Activated CD8-positive, alpha-beta T cell treated with anti-CD3 and anti-CD28 coated beads, Interleukin-2, amount 10 ng/mL, durations not matched to agents 7 days and 5 days (primary cell): ENCODE measurements around the gene IFI27L1. TPM values are rescaled to one million over a fixed set of nuclear protein-coding genes. Genes with fewer than 3 reads are reported as not detected.

Experiments used
- ATAC-seq: fragments of 150-1000 bp; cut with Tn5 transposase; one replicate; pipeline ENCODE4 v1.10.0; 2021; ENCODE audit warnings: moderate library complexity
- CTCF ChIA-PET: fragments of 350-600 bp; sonication (Branson Sonifier 250); formaldehyde crosslinking; loops from one replicate; lab custom pipeline; 2021; ENCODE audit warnings: antibody characterized with exemption; lab: Charles Lee
- POLR2A ChIA-PET: fragments of 350-600 bp; sonication (Branson Sonifier 250); formaldehyde crosslinking; loops from one replicate; lab custom pipeline; 2021; ENCODE audit warnings: antibody characterized with exemption; lab: Charles Lee
- DNase-seq: peaks from one replicate; pipeline ENCODE4 v3.0.0-alpha.2; 2020
- H3K27ac Mint-ChIP-seq: one replicate; pipeline ENCODE4 v1.8.0; 2021; ENCODE audit warnings: mild to moderate bottlenecking, mixed read lengths
- H3K27me3 Mint-ChIP-seq: one replicate; pipeline ENCODE4 v1.8.0; 2021; ENCODE audit warnings: low read depth, mixed read lengths
- H3K36me3 Mint-ChIP-seq: one replicate; pipeline ENCODE4 v1.8.0; 2021; ENCODE audit warnings: low read depth, mixed read lengths
- H3K4me1 Mint-ChIP-seq: one replicate; pipeline ENCODE4 v1.8.0; 2021; ENCODE audit warnings: low read depth, mixed read lengths
- H3K4me3 Mint-ChIP-seq: one replicate; pipeline ENCODE4 v1.8.0; 2021; ENCODE audit warnings: mild to moderate bottlenecking, mixed read lengths
- H3K9me3 Mint-ChIP-seq: one replicate; pipeline ENCODE4 v1.8.0; 2022; ENCODE audit warnings: mixed read lengths; ENCODE audit not compliant: insufficient read depth
- total RNA-seq, 2 experiments: library from RNA; stranded (reverse); gene quantifications; one replicate each; pipeline ENCODE4 v1.2.3, GENCODE V29; 2021

IFI27L1 gene
- total RNA-seq, 2 experiments from 2014 or later = 34.7 to 41.3 TPM

GRCh38 chr14:94087891-94088290 lies 6.8 kb downstream of the IFI27L1 start:
- Mint-ChIP-seq H3K9me3 (no peaks in the 10 kb centered on the region), H3K4me1 (peaks cover 5% of the 10 kb centered on the region), H3K27me3 (no peaks in the 10 kb centered on the region), H3K36me3 (peaks cover 19% of the 10 kb centered on the region), H3K4me3 (no peak overlapping the region), H3K27ac (no peak overlapping the region)
- no peak for ATAC-seq
- DNase-seq = no peak
- CTCF ChIA-PET = interaction anchor here (1.4 kb wide), 1 partner anchor 51 kb away, joined by 4 read pairs; no protein-coding TSS in a partner anchor
- POLR2A ChIA-PET = no interaction called here

- H3K4me1 Mint-ChIP-seq = no peaks in the 10 kb centered on the region
- H3K27ac Mint-ChIP-seq = no peak overlapping the region
- peaks cover 14% of the 10 kb centered on the region for H3K36me3 Mint-ChIP-seq
- CTCF ChIA-PET = interaction anchor here (1.4 kb wide), 1 partner anchor 52 kb away, joined by 4 read pairs; no protein-coding TSS in a partner anchor
- no peaks in the 10 kb centered on the region for H3K27me3 Mint-ChIP-seq
- DNase-seq = no peak
- no peak overlapping the region for H3K4me3 Mint-ChIP-seq
- POLR2A ChIA-PET = no interaction called here
- no peak for ATAC-seq
- no peaks in the 10 kb centered on the region for H3K9me3 Mint-ChIP-seq
Observed at GRCh38 chr14:94088516-94088915, 7.4 kb downstream of the IFI27L1 start.

GRCh38 chr14:94089479-94089878 lies 8.4 kb downstream of the IFI27L1 start:
- ChIA-PET CTCF (interaction anchor here (0.9 kb wide), 1 partner anchor 43 kb away, joined by 3 read pairs; no protein-coding TSS in a partner anchor), POLR2A (no interaction called here)
- DNase-seq (no peak), ATAC-seq (no peak)
- H3K4me3 Mint-ChIP-seq = no peak overlapping the region
- H3K9me3 Mint-ChIP-seq = no peaks in the 10 kb centered on the region
- no peaks in the 10 kb centered on the region for H3K27me3 Mint-ChIP-seq
- no peaks in the 10 kb centered on the region for H3K4me1 Mint-ChIP-seq
- H3K36me3 Mint-ChIP-seq = peaks cover 13% of the 10 kb centered on the region
- H3K27ac Mint-ChIP-seq = no peak overlapping the region

GRCh38 chr14:94093418-94093817 lies 12.3 kb downstream of the IFI27L1 start:
- Mint-ChIP-seq H3K4me3 (no peak overlapping the region), H3K27me3 (no peaks in the 10 kb centered on the region), H3K36me3 (peaks cover 6% of the 10 kb centered on the region), H3K9me3 (no peaks in the 10 kb centered on the region), H3K27ac (no peak overlapping the region), H3K4me1 (no peaks in the 10 kb centered on the region)
- ATAC-seq (no peak), DNase-seq (no peak)
- ChIA-PET POLR2A (no interaction called here), CTCF (no interaction called here)

GRCh38 chr14:94097091-94097490 lies 16.0 kb downstream of the IFI27L1 start:
- no peak for DNase-seq
- peaks cover 7% of the 10 kb centered on the region for H3K36me3 Mint-ChIP-seq
- H3K9me3 Mint-ChIP-seq = no peaks in the 10 kb centered on the region
- no peak for ATAC-seq
- no peaks in the 10 kb centered on the region for H3K27me3 Mint-ChIP-seq
- CTCF ChIA-PET = no interaction called here
- POLR2A ChIA-PET = no interaction called here
- no peak overlapping the region for H3K27ac Mint-ChIP-seq
- H3K4me3 Mint-ChIP-seq = no peak overlapping the region
- H3K4me1 Mint-ChIP-seq = no peaks in the 10 kb centered on the region

- H3K4me1 Mint-ChIP-seq = no peaks in the 10 kb centered on the region
- DNase-seq (no peak), ATAC-seq (no peak)
- H3K9me3 Mint-ChIP-seq = no peaks in the 10 kb centered on the region
- H3K36me3 Mint-ChIP-seq = peaks cover 7% of the 10 kb centered on the region
- H3K27ac Mint-ChIP-seq = no peak overlapping the region
- ChIA-PET POLR2A (no interaction called here), CTCF (no interaction called here)
- H3K4me3 Mint-ChIP-seq = no peak overlapping the region
- H3K27me3 Mint-ChIP-seq = no peaks in the 10 kb centered on the region
Observed at GRCh38 chr14:94098326-94098992, 17.3 kb downstream of the IFI27L1 start.

GRCh38 chr14:94099006-94099405 lies 17.9 kb downstream of the IFI27L1 start:
- Mint-ChIP-seq H3K9me3 (no peaks in the 10 kb centered on the region), H3K27ac (no peak overlapping the region), H3K27me3 (no peaks in the 10 kb centered on the region), H3K4me3 (no peak overlapping the region), H3K36me3 (peaks cover 7% of the 10 kb centered on the region), H3K4me1 (no peaks in the 10 kb centered on the region)
- ChIA-PET CTCF (interaction anchor here (1.3 to 1.6 kb wide), 2 partner anchors 38 to 62 kb away, joined by 3 to 9 read pairs; no protein-coding TSS in a partner anchor), POLR2A (interaction anchor here (0.6 kb wide), 1 partner anchor 40 kb away, joined by 3 read pairs; no protein-coding TSS in a partner anchor)
- DNase-seq (no peak), ATAC-seq (no peak)

- Mint-ChIP-seq H3K4me1 (no peaks in the 10 kb centered on the region), H3K27me3 (no peaks in the 10 kb centered on the region), H3K36me3 (peaks cover 6% of the 10 kb centered on the region), H3K4me3 (no peak overlapping the region), H3K9me3 (no peaks in the 10 kb centered on the region), H3K27ac (no peak overlapping the region)
- no peak for DNase-seq
- ChIA-PET POLR2A (interaction anchor here (0.6 kb wide), 1 partner anchor 9 kb away, joined by 4 read pairs; no protein-coding TSS in a partner anchor), CTCF (no interaction called here)
- no peak for ATAC-seq
Observed at GRCh38 chr14:94100847-94101246, 19.7 kb downstream of the IFI27L1 start.

GRCh38 chr14:94101748-94102147 lies 20.6 kb downstream of the IFI27L1 start:
- Mint-ChIP-seq H3K27me3 (no peaks in the 10 kb centered on the region), H3K36me3 (peaks cover 5% of the 10 kb centered on the region), H3K9me3 (no peaks in the 10 kb centered on the region), H3K4me3 (no peak overlapping the region), H3K4me1 (no peaks in the 10 kb centered on the region), H3K27ac (no peak overlapping the region)
- ATAC-seq (no peak), DNase-seq (no peak)
- ChIA-PET CTCF (no interaction called here), POLR2A (no interaction called here)

GRCh38 chr14:94102768-94103482 lies 21.8 kb downstream of the IFI27L1 start:
- Mint-ChIP-seq H3K27me3 (no peaks in the 10 kb centered on the region), H3K4me3 (no peak overlapping the region), H3K4me1 (no peaks in the 10 kb centered on the region), H3K9me3 (no peaks in the 10 kb centered on the region), H3K36me3 (peaks cover 4% of the 10 kb centered on the region), H3K27ac (no peak overlapping the region)
- no peak for ATAC-seq
- ChIA-PET POLR2A (interaction anchor here (0.8 to 1.3 kb wide), 2 partner anchors 7 to 154 kb away, joined by 3 read pairs; no protein-coding TSS in a partner anchor), CTCF (interaction anchor here (1.7 to 2.3 kb wide), 2 partner anchors 34 to 163 kb away, joined by 6 read pairs; no protein-coding TSS in a partner anchor)
- DNase-seq = no peak

- H3K4me1 Mint-ChIP-seq = no peaks in the 10 kb centered on the region
- peaks cover 6% of the 10 kb centered on the region for H3K36me3 Mint-ChIP-seq
- DNase-seq (no peak), ATAC-seq (no peak)
- no peaks in the 10 kb centered on the region for H3K9me3 Mint-ChIP-seq
- H3K27me3 Mint-ChIP-seq = no peaks in the 10 kb centered on the region
- H3K4me3 Mint-ChIP-seq = no peak overlapping the region
- no peak overlapping the region for H3K27ac Mint-ChIP-seq
- POLR2A ChIA-PET = interaction anchor here (0.8 to 1.3 kb wide), 2 partner anchors 8 to 154 kb away, joined by 3 read pairs; no protein-coding TSS in a partner anchor
- CTCF ChIA-PET = interaction anchor here (0.7 to 2.3 kb wide), 3 partner anchors 26 to 164 kb away, joined by 3 to 6 read pairs (median 6); partner anchors contain the start of gene IFI27L2
Observed at GRCh38 chr14:94103554-94104150, 22.5 kb downstream of the IFI27L1 start.
